Spleen (tissue), 11 donors: Measurements from ENCODE around the gene PRKRIP1. TPM values are rescaled to one million over a fixed set of nuclear protein-coding genes. Genes with fewer than 3 reads are reported as not detected.

Source experiments
- DNase-seq: peaks from one replicate; pipeline ENCODE4 v3.0.0-alpha.2; 2020
- H3K27ac ChIP-seq, 8 donors: fragments of 200-600 bp; sonication (generic) in 7 of 8; 1 replicate in 4 of 8; 2 replicates in 4 of 8; pipeline versions ENCODE4 v1.5.0 to v1.8.0; 2016 to 2021; ENCODE audit warnings: inconsistent platforms in 4 of 8, mild to moderate bottlenecking in 4 of 8, moderate library complexity in 1 of 8
- H3K27me3 ChIP-seq, 7 donors: fragments of 200-600 bp; sonication (generic) in 6 of 7; replicated peaks in 1 of 7; 1 replicate in 4 of 7; 2 replicates in 3 of 7; pipeline versions ENCODE4 v1.5.0 to v1.8.0; 2016 to 2021; ENCODE audit warnings: inconsistent platforms in 3 of 7, mild to moderate bottlenecking in 1 of 7
- H3K36me3 ChIP-seq, 6 donors: fragments of 200-600 bp; sonication (generic) in 5 of 6; 1 replicate in 4 of 6; 2 replicates in 2 of 6; pipeline versions ENCODE4 v1.5.0 to v1.8.0; 2016 to 2021; ENCODE audit warnings: inconsistent platforms in 2 of 6
- H3K4me1 ChIP-seq, 6 donors: fragments of 200-600 bp; sonication (generic) in 5 of 6; 1 replicate in 3 of 6; 2 replicates in 3 of 6; pipeline versions ENCODE4 v1.5.0 to v1.8.0; 2016 to 2021; ENCODE audit warnings: inconsistent platforms in 3 of 6
- H3K4me3 ChIP-seq, 8 donors: fragments of 200-600 bp; sonication (generic) in 7 of 8; 1 replicate in 4 of 8; 2 replicates in 4 of 8; pipeline versions ENCODE4 v1.5.0 to v1.8.0; 2016 to 2021; ENCODE audit warnings: inconsistent platforms in 4 of 8, mild to moderate bottlenecking in 4 of 8, moderate library complexity in 2 of 8
- H3K9me3 ChIP-seq, 8 donors: fragments of 200-600 bp; sonication (generic) in 7 of 8; 1 replicate in 4 of 8; 2 replicates in 4 of 8; pipeline versions ENCODE4 v1.5.0 to v1.8.0; 2016 to 2021; ENCODE audit warnings: inconsistent platforms in 4 of 8
- POLR2A ChIP-seq, 3 donors: fragments of 450-650 bp; IDR thresholded peaks; one replicate each; pipeline ENCODE4 v1.5.1; 2017; ENCODE audit warnings: antibody characterized with exemption in 3 of 3, mild to moderate bottlenecking in 1 of 3
- POLR2AphosphoS5 ChIP-seq, 3 donors: sonication (generic); formaldehyde crosslinking; IDR thresholded peaks; one replicate each; pipeline ENCODE4 v1.5.1; 2017; ENCODE audit warnings: antibody characterized with exemption in 3 of 3
- WGBS, 5 donors: extraction: QIAGEN DNeasy Blood & Tissue Kit in 3 of 5; methylation state at CpG; one replicate each; pipeline versions ENCODE4 v1.1.5 to v1.1.7; 2013 to 2018; 5-methylcytosine and 5-hydroxymethylcytosine counted together
- intact Hi-C: fragments of 100-400 bp; cut with DNase I; formaldehyde crosslinking; loops from one replicate; pipeline ENCODE4 v1.15.0; 2023; ENCODE audit warnings: low total_unique reads
- polyA plus RNA-seq, 3 donors: library from polyadenylated mRNA; stranded (reverse); fragments of 200-250 nt; gene quantifications; one replicate each; pipeline ENCODE4 v1.2.1, GENCODE V29; 2013
- total RNA-seq, 7 donors: library from RNA; depleted of rRNA in 3 of 7; stranded (reverse); fragments of >200 nt in 3 of 7; fragmentation: NEBNext Ultra II Directional in 4 of 7; extraction: Animal tissue kit (Norgen Biotek cat#: 25700) in 4 of 7; gene quantifications; one replicate each; pipeline versions ENCODE4 v1.1.0 to v1.2.1, GENCODE V29; 2016 to 2021
- TF ChIP-seq, protein P1 (sequence below), 11 experiments: fragments of 200-600 bp in 7 of 11; fragments of 450-650 bp in 4 of 11; sonication (generic) in 4 of 11; IDR thresholded peaks in 8 of 11; conservative IDR thresholded peaks in 3 of 11; 1 replicate in 7 of 11; 2 replicates in 4 of 11; pipeline versions ENCODE4 v1.4.0 to v1.8.0; 2016 to 2021; ENCODE audit warnings: antibody characterized with exemption in 11 of 11, inconsistent platforms in 4 of 11, mild to moderate bottlenecking in 1 of 11
- donor health status: healthy with polysubstance abuse.
- donor health status: DM: no; HTN: no; CAD: no; lungs with moderate emphysema.
- donor health status: DM: no; HTN: no; CAD: no.
- donor health status: Bipolar disorder and iron deficiency.
- donor health status: healthy.
- donor health status: DM: no; HTN: no; CAD: no.
- donor health status: DM: yes; HTN: yes; CAD: no.

PRKRIP1 gene
- total and polyA plus RNA-seq, 10 donors: 25.0 to 45.7 (median 30.4) TPM

DNA sequence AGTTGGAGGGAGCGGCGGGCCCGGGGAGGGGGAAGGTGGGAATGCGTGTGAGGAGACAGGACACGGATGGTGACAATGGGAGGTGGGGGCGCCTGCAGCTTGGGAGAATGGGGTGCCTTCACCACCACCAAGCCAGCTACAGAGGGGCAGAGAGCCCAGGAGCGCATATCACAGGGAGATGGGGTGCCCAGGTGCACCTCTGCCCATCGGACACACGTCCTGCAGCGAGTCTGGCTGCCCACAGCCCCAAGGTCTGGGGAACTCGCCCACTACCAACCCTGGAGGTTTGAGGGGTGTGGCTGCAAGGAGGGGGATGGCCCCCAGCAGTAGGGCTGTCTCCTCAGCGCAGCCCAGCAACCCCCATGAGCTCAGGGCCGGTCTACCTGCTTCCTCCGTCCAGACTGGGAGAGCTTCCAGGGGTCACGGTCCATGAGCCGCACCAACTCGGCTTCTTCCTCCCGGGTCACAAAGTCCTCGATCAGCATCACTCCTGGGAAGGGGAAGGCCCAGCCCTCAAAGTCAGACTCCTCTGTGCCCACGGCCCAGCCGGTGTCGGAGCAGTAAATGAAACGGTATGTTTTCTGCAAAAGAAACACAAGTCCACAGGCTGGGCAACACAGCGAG lies 63.2 kb downstream of the PRKRIP1 start:
- no peak overlapping the region for H3K27ac ChIP-seq
- no peaks in the 10 kb centered on the region for H3K9me3 ChIP-seq
- no peaks in the 10 kb centered on the region for H3K27me3 ChIP-seq
- H3K36me3 ChIP-seq: peaks cover 0 to 53% (median 42%) of the 10 kb centered on the region in 6 donors
- intact Hi-C loops: loop anchor here (5.0 kb wide), 1 partner anchor 52 kb away; no protein-coding TSS in a partner anchor
- TF ChIP-seq, protein P1, sequence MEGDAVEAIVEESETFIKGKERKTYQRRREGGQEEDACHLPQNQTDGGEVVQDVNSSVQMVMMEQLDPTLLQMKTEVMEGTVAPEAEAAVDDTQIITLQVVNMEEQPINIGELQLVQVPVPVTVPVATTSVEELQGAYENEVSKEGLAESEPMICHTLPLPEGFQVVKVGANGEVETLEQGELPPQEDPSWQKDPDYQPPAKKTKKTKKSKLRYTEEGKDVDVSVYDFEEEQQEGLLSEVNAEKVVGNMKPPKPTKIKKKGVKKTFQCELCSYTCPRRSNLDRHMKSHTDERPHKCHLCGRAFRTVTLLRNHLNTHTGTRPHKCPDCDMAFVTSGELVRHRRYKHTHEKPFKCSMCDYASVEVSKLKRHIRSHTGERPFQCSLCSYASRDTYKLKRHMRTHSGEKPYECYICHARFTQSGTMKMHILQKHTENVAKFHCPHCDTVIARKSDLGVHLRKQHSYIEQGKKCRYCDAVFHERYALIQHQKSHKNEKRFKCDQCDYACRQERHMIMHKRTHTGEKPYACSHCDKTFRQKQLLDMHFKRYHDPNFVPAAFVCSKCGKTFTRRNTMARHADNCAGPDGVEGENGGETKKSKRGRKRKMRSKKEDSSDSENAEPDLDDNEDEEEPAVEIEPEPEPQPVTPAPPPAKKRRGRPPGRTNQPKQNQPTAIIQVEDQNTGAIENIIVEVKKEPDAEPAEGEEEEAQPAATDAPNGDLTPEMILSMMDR (IDR thresholded peaks at IDR 0.05 in 8 of 11, conservative IDR thresholded peaks at IDR 0.05 in 3 of 11): no peak
- TF ChIP-seq POLR2AphosphoS5 (IDR thresholded peaks at IDR 0.05): peak in 2 of 3 donors; percentile 11 to 54
- WGBS, 5 donors: 88 to 95% (median 92%) methylated on average over 18 to 24 of the region's 24 CpGs
- DNase-seq: no peak
- H3K4me3 ChIP-seq: no peak overlapping the region
- H3K4me1 ChIP-seq: peaks cover 3 to 41% (median 15%) of the 10 kb centered on the region in 6 donors

DNA sequence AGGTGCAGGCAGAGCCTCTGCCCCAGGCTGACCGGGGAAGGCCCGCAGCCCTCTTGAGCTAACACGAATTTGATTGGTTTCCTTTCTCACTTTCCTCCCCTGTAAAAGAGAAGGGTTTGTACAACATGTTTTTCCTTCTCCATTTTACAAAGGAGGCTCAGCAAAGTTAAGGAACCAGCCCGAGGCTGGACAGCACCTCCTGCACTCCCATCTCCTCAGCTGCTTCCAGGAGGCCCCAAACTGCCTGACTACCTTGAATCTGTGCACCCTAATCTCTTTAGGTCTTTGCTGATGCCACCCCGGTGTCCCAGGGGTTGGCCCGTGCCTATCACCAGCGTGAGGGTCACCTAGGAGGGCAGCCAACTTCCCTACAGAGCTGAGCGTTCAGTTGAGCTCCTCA lies 64.3 kb downstream of the PRKRIP1 start:
- Histone ChIP-seq H3K4me3 (no peak overlapping the region), H3K4me1 (peaks cover 6 to 48% (median 18%) of the 10 kb centered on the region in 6 donors), H3K36me3 (peaks cover 0 to 44% (median 39%) of the 10 kb centered on the region in 6 donors), H3K27me3 (no peaks in the 10 kb centered on the region), H3K9me3 (no peaks in the 10 kb centered on the region), H3K27ac (peak overlapping the region in 1 of 8 donors; percentile 5)
- TF ChIP-seq POLR2AphosphoS5 (IDR thresholded peaks at IDR 0.05) (no peak), POLR2A (IDR thresholded peaks at IDR 0.05) (no peak)
- TF ChIP-seq, protein P1 (IDR thresholded peaks at IDR 0.05 in 8 of 11, conservative IDR thresholded peaks at IDR 0.05 in 3 of 11): no peak
- intact Hi-C loops: no loop called here
- DNase-seq: no peak
- 74 to 86% (median 79%) methylated on average over 8 of the region's 8 CpGs for WGBS, 5 donors

DNA sequence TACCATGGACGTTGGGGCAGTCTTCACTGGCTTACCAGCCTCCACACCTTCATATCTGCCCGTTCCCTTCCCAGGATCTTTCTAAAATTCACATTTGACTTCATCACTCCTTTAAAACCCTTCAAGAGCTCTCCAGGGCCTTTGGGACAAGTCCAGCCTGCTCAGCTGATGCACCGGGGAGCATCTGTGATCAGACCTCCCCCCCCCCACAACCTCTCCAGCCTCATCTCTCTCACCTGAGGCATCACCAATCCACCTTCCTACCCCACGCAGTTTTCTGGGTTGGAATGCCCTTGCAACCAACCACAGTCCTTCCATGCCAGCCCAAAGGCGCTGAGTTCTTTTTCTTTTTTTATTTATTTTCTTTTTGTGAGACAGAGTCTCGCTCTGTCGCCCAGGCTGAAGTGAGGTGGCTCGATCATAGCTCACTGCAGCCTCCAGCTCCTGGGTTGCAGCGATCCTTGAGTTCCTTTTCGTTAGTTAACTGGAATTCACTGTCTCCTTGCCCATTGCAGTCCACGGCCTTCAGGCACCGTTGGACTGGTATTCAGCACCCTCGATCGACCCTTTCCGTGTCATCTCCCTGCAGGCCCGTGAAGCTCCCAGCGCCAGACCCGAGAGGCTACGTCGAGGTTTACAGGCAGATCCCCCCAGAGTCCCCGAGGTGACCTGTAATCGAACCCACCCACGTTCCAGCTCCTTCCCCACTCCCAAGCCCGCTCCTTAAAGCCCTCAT lies 67.8 kb downstream of the PRKRIP1 start:
- H3K4me3 ChIP-seq: peak overlapping the region; percentile 92 to 98 (median 94)
- H3K27me3 ChIP-seq: no peaks in the 10 kb centered on the region
- TF ChIP-seq POLR2AphosphoS5 (IDR thresholded peaks at IDR 0.05) (no peak), POLR2A (IDR thresholded peaks at IDR 0.05) (no peak)
- TF ChIP-seq, protein P1 (IDR thresholded peaks at IDR 0.05 in 8 of 11, conservative IDR thresholded peaks at IDR 0.05 in 3 of 11): no peak
- H3K9me3 ChIP-seq: no peaks in the 10 kb centered on the region
- H3K36me3 ChIP-seq: peaks cover 0 to 27% (median 16%) of the 10 kb centered on the region in 6 donors
- DNase-seq: peak; percentile 74
- H3K4me1 ChIP-seq: peaks cover 12 to 82% (median 34%) of the 10 kb centered on the region in 6 donors
- WGBS, 5 donors: 16 to 19% (median 17%) methylated on average over 24 of the region's 24 CpGs
- intact Hi-C loops: no loop called here
- peak overlapping the region; percentile 53 to 90 (median 84) for H3K27ac ChIP-seq
